Activated CD4-positive, alpha-beta T cell treated with anti-CD3 and anti-CD28 coated beads, Interleukin-2, amount 50 U/mL, for 24 hours (primary cell): ENCODE measurements around the gene TTC7B.
A peak's percentile ranks its signal among the peaks of the same experiment; 100 is the strongest.
"Not testable (repeated sequence)": the region's sequence is repeated elsewhere in the genome, so short reads cannot be mapped to it uniquely, and the experiment has no call there.

Source experiments
- DNase-seq, 2 donors: peaks; one replicate each; pipeline ENCODE4 v3.0.0-alpha.2; 2020; ENCODE audit warnings: low read depth in 1 of 2, low spot score in 1 of 2

The TTC7B gene

DNA sequence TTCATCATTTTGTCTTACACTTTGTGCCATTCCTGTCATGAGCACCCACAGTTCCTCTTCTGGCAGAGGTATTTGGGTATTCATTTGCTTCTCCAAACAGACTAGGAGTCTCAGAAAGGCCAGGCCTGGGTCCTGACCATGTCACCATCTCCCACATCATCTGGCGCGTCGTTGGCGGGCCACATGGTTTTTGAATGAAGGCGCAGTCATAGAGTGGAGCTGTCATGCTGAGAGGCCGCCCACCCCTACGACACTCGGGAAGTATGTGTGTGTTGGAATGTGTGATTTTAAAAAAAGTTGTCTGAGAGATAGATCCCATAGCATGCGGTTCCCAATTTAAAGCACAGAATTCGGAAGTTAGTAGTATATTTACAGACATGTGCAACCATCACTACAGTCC, 15.6 kb upstream of the TTC7B start:
- DNase-seq, result no peak

DNA sequence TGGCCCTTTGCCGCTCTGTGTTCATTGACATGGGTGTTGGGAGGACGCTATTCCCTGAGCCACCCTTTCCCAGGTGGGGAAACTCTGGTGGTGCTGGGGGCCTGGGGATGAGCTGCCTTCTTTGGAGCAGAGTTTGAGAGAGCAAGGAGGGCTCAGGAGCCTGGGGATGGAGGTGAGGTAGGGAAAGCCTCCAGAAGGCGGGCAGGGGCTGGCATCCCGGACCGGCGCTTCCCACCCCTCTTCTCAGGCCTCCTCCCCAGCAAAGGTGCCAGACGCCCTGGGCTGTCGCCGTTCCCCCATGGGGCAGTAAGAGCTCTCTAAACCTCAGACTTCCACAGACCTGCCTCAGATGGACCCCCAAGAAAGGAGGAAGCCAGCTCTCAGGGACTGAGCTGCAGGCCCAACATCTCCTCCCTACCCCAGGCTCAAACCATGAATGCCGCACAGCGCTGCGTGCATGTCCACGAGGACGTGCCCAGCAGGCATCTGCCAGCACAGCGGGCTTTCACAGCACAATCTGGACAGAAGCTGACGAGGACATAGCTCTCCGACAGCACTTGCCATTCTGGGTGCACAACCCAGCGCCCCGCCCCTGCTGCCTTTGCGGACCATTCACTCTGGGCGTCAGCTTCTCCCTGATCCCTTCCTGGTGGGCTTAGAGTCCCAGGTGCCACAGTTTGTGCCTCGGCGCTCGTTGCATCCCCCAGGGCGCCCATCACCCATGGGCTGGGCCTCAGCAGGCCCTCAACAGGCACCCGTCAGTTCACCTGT, 14.9 kb upstream of the TTC7B start:
- DNase-seq, result no peak

DNA sequence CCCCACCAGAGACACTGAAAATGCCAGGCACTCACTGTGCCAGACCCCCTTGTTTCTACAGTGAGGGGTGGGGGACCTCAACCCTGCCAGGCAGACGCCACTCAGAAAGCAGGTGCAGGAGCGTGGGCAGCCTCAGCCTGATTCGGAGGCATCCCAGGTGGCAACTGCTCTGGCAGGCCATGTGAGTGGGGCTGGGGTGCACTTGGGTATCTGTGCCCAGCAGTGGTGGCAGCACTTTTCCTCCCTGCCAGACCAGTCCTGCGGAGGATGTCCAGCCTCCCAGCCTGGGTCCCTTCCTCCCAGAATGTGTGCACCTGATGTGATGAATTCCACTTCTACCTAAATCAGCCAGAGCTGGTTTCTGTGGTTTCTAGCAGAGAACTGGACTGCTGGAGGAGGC, 13.4 kb upstream of the TTC7B start:
- no peak for DNase-seq

DNA sequence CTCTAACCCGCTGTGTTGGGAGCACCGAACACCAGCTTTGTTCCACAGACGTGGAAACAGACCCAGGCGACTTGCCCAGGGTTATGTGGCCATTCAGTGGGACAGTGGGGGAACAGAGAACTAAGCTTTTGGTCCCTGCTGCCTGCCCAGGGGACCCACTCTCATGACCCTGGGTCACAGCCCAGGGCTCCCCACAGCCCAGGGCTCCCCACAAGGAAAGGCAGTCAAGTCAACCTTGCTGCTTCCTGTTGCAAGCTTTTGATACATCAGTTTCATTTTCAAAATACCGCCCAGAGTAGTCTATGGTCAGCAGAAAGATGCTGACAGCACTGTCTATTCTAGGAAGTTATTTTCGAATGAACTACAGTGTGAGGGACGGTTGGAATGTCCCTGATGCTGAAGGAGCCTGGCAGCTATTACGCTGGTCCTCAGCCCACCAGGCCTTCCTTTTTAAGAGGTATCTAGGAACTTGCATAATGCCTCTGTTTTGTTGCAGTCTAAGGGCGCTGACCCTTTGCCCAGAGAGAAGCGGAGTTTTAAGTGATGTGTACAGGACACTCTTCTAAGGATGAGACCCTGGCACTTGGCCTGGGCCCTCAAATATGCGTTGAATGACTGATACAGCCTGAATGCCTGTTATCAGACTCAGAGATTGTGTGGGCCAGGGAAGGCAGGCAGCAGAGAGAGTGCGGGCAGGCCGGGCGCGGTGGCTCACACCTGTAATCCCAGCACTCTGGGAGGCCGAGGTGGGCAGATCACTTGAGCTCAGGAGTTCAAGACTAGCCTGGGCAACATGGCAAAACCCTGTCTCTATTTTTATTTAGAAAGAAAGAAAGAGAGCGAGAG, 12.6 kb upstream of the TTC7B start:
- DNase-seq, result no peak

DNA sequence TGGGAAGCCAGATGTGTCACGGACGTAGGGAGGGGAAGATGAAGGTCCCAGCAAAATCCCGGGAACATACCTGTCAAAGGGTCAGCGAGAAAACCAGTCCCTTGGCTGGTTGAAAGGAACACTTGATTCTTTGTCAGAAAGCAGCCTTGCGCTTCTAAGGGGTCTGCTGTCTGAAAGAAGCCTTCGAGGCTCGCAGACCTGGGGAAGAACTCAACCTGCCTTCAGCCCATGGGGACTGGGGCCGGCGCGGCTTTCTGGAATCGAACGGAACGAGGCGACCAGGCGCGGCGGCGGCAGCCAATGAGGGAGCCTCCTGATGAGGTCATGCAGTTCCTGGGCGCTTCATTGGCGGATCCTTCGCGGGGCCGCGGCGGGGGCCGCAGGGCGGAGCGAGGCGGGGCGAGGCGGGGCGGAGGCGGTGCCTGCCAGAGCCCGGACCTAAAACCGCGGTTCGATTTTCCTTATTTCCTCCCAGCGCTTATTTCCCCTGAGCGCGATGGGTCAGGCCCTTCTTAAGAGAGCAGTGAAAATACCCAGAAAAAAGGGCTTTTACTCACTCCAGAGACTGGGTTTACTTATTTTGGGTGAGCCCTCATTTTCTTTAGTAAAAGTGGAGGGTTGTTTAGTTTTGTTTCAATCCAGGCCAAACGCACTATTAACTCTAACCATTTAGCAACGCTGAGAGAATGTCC, 11.8 kb upstream of the TTC7B start:
- DNase-seq, result peak; percentile 82 to 85

DNA sequence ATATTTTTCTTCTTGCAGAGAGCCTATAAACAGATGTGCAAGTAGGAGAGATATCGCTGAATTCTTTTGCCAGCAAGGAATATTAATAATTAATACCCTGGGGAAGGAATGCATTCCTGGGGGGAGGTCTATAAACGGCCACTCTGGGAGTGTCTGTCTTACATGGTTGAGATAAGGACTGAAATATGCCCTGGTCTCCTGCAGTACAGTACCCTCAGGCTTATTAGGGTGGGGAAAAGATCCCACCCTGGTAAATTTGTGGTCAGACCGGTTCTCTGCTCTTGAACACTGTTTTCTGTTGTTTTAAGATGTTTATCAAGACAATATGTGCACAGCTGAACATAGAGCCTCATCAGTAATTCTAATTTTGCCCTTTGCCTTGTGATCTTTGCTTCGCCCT, 7.3 kb upstream of the TTC7B start:
- DNase-seq, result not testable (repeated sequence)

DNA sequence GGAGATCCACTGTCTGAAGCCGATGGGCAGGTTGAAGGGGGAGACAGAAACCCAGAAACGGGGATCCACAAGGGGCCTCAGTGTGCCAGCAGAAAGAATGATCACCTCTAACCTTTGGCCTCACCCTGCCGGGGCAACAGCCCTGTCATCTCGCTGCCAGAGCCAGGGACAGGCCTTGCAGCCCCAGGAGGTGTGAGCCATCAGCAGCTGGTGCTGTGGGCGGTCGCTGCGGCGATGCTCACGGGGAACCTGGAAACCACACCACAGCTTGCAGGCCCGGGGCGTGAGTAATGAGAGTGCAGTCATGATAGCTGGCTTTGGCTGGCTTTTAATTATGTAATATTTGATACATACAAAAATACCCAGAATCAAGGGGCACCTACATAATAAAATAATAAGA, 4.7 kb upstream of the TTC7B start:
- peak; percentile 55 to 62 for DNase-seq

DNA sequence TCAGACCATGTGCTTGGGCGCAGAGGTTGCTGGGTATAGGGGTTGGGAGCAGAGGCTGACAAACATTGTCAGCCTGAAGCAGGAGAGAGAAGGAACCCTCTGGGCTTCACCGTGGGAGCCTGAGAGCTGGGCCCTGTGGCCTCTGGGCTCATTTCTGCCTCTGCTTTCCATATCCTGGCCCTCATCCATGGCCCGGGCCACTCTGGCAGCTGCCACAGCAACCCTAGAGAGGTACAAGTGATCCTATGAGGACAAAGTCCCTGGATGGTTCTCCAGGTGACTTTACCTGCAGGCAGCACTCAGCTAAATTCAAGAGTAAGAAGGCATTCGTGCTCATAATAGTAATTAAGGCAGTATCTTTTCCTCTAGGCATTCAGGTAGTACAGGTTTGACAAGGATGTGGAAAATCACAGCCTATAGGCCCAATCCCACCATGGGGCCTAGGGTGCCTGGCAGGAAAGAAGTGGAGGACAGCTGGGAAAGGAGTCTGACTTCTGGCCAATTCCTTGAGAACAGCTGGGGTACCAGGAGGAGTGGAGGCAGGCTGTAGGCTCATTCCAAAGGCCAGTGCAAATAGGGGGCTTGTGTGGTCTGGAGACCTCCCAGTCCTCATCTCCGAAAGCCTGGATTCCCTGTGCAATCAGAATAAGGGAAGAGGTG, 3.6 kb upstream of the TTC7B start:
- no peak for DNase-seq

DNA sequence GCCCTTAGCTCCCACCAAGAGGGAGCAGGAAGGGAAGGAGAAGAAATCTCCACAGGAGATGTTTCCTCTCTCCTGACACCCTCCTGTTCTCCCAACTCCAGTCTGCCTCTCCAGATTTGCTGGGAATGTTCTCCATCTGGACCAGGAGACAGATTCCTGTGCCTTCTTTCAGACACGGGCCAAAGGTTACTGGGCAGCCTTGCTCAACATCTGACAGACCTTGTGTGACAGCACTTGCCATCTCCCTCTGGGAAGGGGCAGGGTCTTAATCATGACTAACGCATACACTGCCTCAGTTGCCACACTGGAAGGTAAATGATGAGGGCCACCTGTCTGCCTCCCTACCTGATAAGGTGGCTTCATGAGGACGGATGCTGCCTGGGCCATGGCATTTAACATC, 2.5 kb upstream of the TTC7B start:
- no peak for DNase-seq

DNA sequence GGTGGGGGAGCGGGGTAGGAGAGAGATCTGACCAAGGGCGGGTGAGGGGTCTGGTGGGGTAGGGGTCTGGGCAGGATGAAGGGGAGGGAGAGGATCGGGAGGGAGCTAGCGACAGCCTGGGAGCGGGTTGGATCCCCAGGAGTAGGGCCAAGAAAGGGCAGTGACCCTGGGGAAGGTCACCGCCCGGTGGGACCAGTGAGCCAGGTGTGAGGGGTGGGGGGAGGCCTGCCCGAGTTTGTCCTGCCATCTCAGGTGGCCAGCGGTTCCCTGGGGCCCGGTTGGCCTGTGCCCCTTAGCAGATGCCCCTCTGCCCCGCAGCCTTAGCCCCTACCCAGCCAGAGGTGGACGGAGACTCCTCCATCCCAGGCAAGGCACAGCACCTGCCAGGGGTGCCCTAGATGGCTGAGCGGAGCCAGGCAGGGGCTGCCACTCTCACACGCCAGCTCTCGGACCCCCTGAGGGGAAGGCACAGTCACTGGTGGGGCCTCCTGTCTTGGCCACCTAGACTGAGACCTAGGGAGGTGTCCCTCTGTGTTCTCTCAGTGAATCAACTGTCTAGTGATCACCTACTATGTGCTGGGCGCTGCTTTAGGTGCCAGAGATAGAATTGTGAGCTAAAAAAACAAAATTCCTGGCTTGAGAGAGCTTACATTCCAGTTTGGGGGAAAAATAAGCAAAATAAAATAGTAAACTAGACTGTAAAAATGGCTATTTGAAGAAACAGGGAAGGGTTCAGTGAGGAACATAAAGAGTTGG, 629 bp upstream of the TTC7B start:
- no peak for DNase-seq

DNA sequence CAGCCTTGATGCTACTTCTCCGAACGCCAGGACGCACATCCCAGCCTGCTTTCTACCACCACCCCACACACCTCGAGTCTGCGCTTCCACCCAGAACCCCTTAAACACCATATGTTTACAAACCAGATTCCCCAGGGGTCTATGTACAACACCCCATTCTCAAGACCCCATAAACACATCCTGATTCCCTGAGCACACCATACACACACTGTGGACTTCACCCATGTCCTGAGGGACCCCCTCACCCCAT, 733 bp downstream of the TTC7B start:
- no peak for DNase-seq

DNA sequence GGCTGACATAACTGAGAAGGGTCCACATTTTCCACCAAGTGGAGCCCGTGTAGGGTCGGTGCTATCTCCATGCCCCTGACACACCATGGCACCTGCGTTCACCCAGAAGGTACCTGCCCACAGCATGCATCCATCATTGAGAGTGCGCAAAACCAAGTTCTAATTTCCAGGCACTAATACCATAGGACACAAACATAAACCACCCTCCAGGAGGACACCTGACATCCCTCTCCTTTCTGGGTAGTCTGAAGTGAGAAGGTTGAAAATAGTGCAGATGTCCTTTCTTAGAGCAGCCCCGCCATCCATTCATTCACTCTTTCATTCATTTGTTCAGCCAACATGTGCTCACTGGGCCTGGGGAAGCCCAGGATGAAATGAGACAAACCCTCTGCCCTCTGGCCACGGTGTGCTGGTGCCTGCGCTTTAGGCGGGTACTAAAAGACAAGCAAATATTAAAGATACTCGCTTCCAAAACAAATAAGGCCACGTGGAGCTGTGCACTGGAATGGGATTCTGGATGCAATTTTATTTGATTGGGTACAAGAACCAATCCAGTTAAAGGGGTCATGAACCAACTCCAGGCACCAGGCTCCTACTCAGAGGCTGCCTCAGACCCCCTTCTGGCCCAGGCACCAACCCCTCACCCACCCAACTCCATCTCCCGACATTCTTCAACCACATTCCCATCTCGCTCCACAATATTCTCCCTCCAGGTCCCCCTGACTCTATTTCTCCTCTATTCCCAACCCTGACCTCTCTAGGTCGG, 1.2 kb downstream of the TTC7B start:
- no peak for DNase-seq

DNA sequence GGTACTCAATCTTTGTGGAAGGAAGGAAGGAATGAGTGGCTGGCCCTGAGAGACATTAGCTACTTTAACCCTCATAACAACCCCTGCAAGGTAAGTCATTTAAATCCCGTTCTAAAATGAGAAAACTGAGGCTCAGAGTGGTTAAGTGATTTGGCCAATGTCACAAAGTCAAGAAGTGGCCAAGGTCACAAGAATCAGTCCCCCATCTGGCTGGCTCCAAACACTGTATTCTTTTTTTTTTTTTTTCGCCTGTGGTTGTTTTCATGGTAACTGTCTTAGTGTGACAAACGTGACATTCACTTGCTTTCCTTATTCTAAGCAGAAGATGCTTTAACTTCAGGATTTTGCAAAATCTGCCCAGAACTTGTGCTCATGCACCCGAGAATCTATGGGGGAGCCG, 2.8 kb downstream of the TTC7B start:
- no peak for DNase-seq

DNA sequence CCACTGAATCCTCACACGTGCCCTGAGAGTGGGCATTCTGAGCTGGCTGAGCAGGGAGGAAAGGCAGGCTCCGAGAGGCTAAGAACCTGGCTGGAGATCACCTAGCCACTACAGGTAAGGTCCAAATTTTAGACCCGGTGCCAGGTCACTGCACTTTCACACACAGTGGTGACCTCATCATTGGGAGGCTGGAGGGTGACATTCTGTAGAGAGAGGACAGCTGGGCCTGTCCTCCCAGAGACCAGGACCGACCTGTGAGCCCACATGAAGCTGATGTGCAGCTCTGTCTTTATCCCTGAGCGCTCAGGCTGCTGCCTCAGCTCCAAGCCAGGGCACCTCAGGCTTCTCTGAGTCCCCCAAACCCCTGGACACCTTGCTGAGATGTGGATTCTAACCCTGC, 4.1 kb downstream of the TTC7B start:
- no peak for DNase-seq

DNA sequence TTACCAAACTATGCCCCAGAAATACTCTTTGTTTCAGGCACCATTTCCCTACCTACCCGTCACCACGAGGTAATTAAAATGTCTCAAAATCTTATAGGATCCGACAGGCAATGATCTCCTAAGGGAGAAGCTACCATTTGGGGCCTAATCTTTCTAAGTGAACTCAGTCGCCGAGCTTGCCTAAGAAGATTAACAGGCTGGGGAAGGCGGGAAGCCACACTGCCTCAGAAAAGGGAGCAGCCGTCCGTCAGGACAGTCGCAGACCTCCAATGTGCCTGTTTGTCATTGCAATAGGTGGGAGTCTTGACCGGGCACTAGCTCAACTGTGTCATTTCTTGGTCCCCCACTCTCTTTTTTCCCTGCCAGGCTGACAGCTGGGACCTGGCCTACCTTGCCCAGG, 4.6 kb downstream of the TTC7B start:
- DNase-seq, result no peak

DNA sequence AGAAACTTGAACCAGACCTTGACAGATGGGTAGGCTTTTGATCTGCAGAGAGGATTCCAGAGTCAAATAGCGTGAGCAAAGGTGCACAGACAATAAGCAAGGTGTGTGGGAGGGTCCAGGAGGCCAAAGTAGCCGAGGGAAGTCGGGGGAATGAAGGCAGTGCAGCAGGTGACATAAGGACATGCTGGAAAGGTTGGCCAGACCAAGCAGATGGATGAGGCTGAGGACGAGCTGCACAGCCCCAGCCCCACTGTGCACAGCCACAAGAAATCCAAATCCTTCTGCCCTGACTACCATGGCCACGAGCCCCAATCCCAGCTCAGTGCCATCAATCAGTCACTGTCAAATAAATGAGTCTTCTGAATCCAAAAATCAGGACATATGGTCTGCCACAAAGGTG, 5.4 kb downstream of the TTC7B start:
- DNase-seq, result no peak

DNA sequence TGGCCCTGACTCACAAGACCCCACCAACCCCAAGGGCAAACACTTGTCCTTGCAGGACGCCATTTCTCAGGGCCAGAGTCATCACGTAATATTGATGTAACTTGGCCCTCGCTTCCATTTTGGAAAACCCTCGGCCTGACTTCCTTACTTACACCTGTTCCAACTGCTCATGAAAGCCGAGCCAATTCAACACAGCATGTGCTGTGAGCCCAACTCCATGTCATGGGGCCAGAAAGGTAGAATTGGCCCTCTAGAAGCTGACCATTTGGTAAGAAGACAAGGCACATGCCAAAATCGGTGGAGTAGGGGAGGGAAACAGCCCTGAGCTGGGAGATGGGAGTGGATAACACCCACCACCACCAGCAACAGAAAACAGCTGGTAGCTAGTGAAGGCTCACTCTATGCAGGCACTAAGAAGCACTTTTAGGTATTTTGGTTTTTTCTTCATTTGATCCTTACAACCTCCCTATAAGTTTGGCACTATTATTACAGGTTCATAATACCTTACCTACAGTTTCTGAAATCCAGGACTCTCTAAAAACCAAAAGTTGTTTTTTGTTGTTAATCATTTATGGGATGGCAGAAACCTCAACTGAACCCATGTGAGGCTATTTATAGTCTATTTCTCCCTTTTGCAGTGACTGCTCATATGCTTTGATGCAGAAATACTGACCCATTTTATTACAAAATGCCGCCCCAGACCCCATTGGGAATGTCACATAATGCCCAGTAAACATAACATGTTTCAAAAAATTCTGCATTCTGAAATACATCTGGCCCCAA, 6.5 kb downstream of the TTC7B start:
- DNase-seq, result no peak

DNA sequence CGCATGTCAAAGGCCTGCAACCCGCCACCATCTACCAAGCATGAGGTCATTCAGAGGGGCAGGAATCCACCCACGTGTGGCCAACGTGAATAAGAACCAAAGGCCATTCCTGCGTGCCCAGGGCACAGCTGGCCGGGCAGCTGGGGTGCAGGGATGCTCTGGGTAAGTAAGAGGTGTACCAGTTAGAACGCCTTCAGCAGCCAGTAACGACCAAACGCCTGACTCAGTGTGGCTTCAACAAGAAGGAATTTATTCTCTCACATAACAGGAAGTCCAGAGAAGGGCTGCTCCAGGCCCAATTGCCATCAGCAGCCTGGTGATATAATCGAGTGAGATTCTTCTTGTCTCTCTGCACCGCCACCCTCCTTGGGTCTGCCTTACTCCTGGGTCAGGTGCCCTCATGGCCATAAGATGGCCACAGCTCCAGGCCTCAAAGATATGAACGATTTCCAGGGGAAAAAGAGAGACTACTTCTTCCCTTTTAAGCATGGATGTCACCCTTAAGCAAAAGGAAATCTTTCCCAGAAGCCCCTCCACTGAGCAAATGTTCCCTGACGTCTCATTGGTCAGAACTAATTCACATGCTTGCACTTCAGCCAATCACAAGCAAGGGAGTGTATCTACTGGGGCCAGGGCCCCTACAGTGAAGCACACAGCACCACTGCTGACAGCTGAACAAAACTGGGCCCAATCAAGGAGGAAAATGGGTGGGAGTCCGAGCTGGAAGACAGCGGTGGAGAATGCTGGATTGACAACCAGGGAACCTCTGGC, 7.3 kb downstream of the TTC7B start:
- no peak for DNase-seq

DNA sequence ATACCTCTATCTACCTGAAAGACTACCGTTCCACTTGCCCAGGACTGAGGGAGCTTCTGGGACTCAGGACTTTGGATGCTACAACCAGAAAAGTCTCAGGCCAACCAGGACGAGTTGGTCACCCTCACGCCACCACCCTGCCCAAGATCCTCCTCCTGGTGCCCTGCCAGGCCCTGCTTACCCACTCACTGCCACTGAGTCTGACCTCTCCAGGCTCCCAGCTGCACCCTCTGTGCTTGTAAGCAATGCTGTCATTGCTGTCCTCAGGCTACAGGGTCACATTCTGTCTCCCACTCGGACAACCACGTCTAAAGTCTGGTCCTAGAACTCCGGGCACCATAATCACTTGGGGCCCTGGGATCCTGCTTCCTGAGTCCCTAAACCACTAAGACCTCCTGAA, 9.2 kb downstream of the TTC7B start:
- DNase-seq, result no peak
